ENCODE data around the gene KLK7.

GRCh38 chr19:51024924-51025323 lies 41.2 kb upstream of the KLK7 start:
- no peak for TF ChIP-seq POLR2A (IDR thresholded peaks at IDR 0.05)
- no peak for TF ChIP-seq CTCF (IDR thresholded peaks at IDR 0.05)

All from suprapubic skin (tissue), 3 donors.